A673 (cell line): ENCODE measurements around the gene CCM2. TPM values are rescaled to one million over a fixed set of nuclear protein-coding genes. Genes with fewer than 3 reads are reported as not detected.

Experiments used
- BruUV-seq: library from RNA; stranded (reverse); fragments of 400-500 nt; replicated peaks from 2 replicates; lab custom pipeline; 2021; lab: Mats Ljungman, UMichigan
- CTCF ChIA-PET: fragments of 300-600 bp; sonication (Branson Sonifier 250); formaldehyde crosslinking; loops from one replicate; lab custom pipeline; 2022; ENCODE audit warnings: antibody characterized with exemption; lab: Charles Lee
- POLR2A ChIA-PET: fragments of 300-600 bp; sonication (Branson Sonifier 250); formaldehyde crosslinking; loops from one replicate; lab custom pipeline; 2022; ENCODE audit warnings: antibody characterized with exemption; ENCODE audit not compliant: low non-redundant PET; lab: Charles Lee
- DNase-seq: peaks from one replicate; pipeline ENCODE4 v3.0.0-alpha.2; 2015; ENCODE audit warnings: low spot score
- H3K27ac ChIP-seq: fragments of 200-600 bp; sonication (generic); 2 replicates; pipeline ENCODE4 v1.5.1; 2016; ENCODE audit warnings: mixed run types, low read depth, mild to moderate bottlenecking, mixed read lengths, antibody characterized with exemption, low read length; ENCODE audit not compliant: poor library complexity, severe bottlenecking
- H3K27me3 ChIP-seq: fragments of 200-600 bp; sonication (generic); replicated peaks from 2 replicates; pipeline ENCODE4 v1.6.1; 2017; ENCODE audit warnings: mixed run types, low read depth, mild to moderate bottlenecking, mixed read lengths, antibody characterized with exemption, low read length; ENCODE audit not compliant: insufficient read depth, poor library complexity
- H3K36me3 ChIP-seq: fragments of 200-600 bp; sonication (generic); 2 replicates; pipeline ENCODE4 v1.6.1; 2016; ENCODE audit warnings: mixed run types, mild to moderate bottlenecking, mixed read lengths, antibody characterized with exemption, low read length; ENCODE audit not compliant: insufficient read depth, poor library complexity, severe bottlenecking
- H3K4me1 ChIP-seq: fragments of 200-600 bp; sonication (generic); 2 replicates; pipeline ENCODE4 v1.6.1; 2017; ENCODE audit warnings: mixed run types, mild to moderate bottlenecking, mixed read lengths, antibody characterized with exemption, low read length; ENCODE audit not compliant: insufficient read depth, poor library complexity, severe bottlenecking
- H3K4me3 ChIP-seq: fragments of 200-600 bp; sonication (generic); 2 replicates; pipeline ENCODE4 v1.5.1; 2016; ENCODE audit warnings: low read depth, mixed run types, mild to moderate bottlenecking, mixed read lengths, low read length; ENCODE audit not compliant: poor library complexity, severe bottlenecking
- H3K9me3 ChIP-seq: fragments of 200-600 bp; sonication (generic); 2 replicates; pipeline ENCODE4 v1.6.1; 2016; ENCODE audit warnings: mixed run types, low read depth, mild to moderate bottlenecking, mixed read lengths, antibody characterized with exemption, low read length; ENCODE audit not compliant: poor library complexity, severe bottlenecking
- EZH2 ChIP-seq: fragments of 200-600 bp; sonication (generic); IDR thresholded peaks from 2 replicates; pipeline ENCODE4 v1.6.1; 2017; ENCODE audit warnings: borderline replicate concordance, low read depth, mild to moderate bottlenecking, mixed read lengths, antibody characterized with exemption, low read length; ENCODE audit not compliant: poor library complexity, severe bottlenecking
- intact Hi-C: fragments of 100-400 bp; cut with micrococcal nuclease; formaldehyde crosslinking; loops from one replicate; pipeline ENCODE4 v1.10.0; 2022; ENCODE audit not compliant: unreplicated experiment
- total RNA-seq: library from RNA; stranded (reverse); gene quantifications from 2 replicates; pipeline ENCODE4 v1.2.3, GENCODE V29; 2021
- TF ChIP-seq, protein P1 (sequence below): fragments of 300-800, 200-600 bp; sonication (generic); conservative IDR thresholded peaks from 2 replicates; pipeline ENCODE4 v1.5.1; 2017; ENCODE audit warnings: low read depth, mild to moderate bottlenecking, antibody characterized with exemption, low read length, moderate library complexity, mixed read lengths

The CCM2 gene
- total RNA-seq, 1 experiment from 2014 or later: 35.2 TPM

DNA sequence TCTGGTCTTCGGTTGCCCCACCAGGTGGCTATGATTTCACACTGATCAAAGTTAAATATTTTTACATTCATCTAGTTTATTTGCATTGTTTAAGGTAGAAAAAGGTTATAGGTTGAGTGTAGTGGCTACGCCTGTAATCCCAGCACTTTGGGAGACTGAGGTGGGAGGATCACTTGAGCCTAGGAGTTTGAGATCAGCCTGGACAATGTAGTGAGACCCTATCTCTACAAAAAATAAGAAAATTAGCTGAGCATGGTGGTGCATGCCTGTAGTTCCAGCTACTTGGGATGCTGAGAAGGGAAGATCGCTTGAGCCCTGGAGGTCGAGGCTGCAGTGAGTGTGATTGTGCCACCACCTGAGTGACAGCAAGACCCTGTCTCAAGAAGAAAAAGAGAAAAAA, 3.8 kb downstream of the CCM2 start:
- BruUV-seq: no TSS peak
- no peak overlapping the region for H3K4me3 ChIP-seq
- POLR2A ChIA-PET: no interaction called here
- no peaks in the 10 kb centered on the region for H3K27me3 ChIP-seq
- H3K27ac ChIP-seq: no peak overlapping the region
- CTCF ChIA-PET: no interaction called here
- no peak for TF ChIP-seq EZH2
- TF ChIP-seq, protein P1, sequence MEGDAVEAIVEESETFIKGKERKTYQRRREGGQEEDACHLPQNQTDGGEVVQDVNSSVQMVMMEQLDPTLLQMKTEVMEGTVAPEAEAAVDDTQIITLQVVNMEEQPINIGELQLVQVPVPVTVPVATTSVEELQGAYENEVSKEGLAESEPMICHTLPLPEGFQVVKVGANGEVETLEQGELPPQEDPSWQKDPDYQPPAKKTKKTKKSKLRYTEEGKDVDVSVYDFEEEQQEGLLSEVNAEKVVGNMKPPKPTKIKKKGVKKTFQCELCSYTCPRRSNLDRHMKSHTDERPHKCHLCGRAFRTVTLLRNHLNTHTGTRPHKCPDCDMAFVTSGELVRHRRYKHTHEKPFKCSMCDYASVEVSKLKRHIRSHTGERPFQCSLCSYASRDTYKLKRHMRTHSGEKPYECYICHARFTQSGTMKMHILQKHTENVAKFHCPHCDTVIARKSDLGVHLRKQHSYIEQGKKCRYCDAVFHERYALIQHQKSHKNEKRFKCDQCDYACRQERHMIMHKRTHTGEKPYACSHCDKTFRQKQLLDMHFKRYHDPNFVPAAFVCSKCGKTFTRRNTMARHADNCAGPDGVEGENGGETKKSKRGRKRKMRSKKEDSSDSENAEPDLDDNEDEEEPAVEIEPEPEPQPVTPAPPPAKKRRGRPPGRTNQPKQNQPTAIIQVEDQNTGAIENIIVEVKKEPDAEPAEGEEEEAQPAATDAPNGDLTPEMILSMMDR: no peak
- DNase-seq: no peak
- H3K4me1 ChIP-seq: peaks cover 6% of the 10 kb centered on the region
- no peaks in the 10 kb centered on the region for H3K9me3 ChIP-seq
- no peaks in the 10 kb centered on the region for H3K36me3 ChIP-seq
- intact Hi-C loops: no loop called here

DNA sequence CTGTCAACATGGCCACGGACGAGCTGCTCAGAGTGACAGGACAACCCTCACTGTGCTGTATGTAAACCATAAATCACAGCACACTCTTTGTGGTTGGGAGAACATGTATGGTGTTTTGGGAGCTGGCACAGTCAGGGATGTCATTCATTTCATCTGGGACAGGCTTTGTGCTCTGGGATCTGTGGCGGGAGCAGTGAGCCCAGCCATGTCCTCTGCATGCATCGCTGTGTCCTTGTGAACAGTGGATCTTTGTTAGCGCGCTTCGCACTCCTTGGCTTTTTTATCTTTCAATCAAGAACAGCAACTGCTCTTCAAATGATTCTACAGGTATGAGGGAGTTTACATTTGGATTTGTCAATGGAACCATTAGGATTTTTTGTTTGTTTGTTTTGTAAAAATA, 7.1 kb downstream of the CCM2 start:
- CTCF ChIA-PET: interaction anchor here (0.7 kb wide), 1 partner anchor 10 kb away, joined by 3 read pairs; no protein-coding TSS in a partner anchor

DNA sequence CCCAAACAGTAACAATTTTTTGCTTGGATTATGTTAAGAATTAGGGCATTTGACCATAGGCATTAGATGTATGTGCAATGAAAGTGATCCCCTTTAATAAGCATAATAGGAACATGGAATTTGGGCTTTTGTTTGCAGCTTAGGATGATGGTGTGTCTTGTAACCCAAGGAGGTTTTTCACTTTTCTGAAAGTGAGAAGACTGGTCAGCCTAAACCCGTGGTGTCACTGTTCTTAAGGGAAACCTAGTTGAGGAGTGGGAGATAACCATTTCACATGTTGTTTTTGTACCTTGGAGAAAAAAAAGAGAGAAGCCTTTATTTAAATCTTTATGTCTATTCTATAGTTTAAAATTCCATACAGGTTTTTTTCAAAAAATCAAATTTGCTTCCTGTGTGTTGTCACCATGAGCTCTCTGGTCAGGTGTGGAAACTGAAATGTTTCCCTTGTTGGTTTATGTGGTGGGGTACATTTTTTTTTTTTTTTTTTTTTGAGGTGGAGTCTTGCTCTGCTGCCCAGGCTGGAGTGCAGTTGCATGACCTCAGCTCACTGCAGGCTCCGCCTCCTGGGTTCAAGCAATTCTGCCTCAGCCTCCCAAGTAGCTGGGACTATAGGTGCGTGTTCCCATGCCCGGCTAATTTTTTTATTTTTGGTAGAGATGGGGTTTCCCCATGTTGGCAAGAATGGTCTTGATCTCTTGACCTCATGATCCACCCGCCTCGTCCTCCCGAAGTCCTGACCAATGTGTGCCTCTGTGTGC, 7.7 kb downstream of the CCM2 start:
- ChIA-PET POLR2A (no interaction called here), CTCF (interaction anchor here (0.7 kb wide), 1 partner anchor 11 kb away, joined by 3 read pairs; no protein-coding TSS in a partner anchor)
- DNase-seq: no peak
- intact Hi-C loops: no loop called here
- Histone ChIP-seq H3K9me3 (no peaks in the 10 kb centered on the region), H3K27ac (no peak overlapping the region), H3K27me3 (no peaks in the 10 kb centered on the region), H3K4me3 (no peak overlapping the region), H3K4me1 (no peaks in the 10 kb centered on the region), H3K36me3 (no peaks in the 10 kb centered on the region)
- no peak for TF ChIP-seq EZH2
- TF ChIP-seq, protein P1: no peak
- BruUV-seq: no TSS peak

More for the DNA sequence above, 7.1 kb downstream of the CCM2 start:
- no peaks in the 10 kb centered on the region for H3K9me3 ChIP-seq
- TF ChIP-seq, protein P1: no peak
- no peak for TF ChIP-seq EZH2
- POLR2A ChIA-PET: no interaction called here
- H3K4me1 ChIP-seq: no peaks in the 10 kb centered on the region
- no peak for DNase-seq
- no peaks in the 10 kb centered on the region for H3K36me3 ChIP-seq
- BruUV-seq: no TSS peak
- no peaks in the 10 kb centered on the region for H3K27me3 ChIP-seq
- intact Hi-C loops: no loop called here
- H3K27ac ChIP-seq: no peak overlapping the region
- no peak overlapping the region for H3K4me3 ChIP-seq
